ENCODE measurements around the gene MMP14.

Gene MMP14

DNA sequence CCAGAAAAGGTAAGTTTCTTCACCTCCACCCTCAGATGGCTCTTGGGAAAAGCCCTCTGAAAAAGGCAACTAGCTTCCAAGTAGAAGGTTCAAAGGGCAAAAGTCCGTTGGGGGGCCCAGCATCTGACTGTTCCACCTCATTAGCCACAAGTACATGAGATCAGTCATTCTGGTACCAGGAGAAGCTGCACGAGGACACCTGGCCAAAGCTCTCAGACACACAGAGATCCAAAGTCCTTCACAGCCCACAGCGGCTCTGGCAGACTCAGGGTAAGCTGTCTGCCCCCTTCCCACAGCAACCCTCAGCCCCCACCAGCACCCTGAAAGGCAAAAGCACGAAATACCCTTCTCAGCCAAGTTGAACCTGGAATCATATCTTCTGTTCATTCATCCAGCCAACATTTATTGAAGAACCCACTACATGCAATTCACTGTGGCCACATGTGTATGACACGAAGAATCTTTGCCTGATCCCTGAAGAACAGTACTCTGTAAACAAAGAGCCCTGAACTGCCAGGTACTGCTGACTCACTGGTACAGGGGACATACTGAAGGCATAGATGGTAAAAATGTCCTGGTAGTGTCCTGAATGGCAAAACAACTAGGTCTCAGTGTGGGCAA is 40.2 kb upstream of the MMP14 start:
- H3K4me3 ChIP-seq (ENCODE audit: low read depth, low read length): no peak overlapping the region
- TF ChIP-seq, protein P1, sequence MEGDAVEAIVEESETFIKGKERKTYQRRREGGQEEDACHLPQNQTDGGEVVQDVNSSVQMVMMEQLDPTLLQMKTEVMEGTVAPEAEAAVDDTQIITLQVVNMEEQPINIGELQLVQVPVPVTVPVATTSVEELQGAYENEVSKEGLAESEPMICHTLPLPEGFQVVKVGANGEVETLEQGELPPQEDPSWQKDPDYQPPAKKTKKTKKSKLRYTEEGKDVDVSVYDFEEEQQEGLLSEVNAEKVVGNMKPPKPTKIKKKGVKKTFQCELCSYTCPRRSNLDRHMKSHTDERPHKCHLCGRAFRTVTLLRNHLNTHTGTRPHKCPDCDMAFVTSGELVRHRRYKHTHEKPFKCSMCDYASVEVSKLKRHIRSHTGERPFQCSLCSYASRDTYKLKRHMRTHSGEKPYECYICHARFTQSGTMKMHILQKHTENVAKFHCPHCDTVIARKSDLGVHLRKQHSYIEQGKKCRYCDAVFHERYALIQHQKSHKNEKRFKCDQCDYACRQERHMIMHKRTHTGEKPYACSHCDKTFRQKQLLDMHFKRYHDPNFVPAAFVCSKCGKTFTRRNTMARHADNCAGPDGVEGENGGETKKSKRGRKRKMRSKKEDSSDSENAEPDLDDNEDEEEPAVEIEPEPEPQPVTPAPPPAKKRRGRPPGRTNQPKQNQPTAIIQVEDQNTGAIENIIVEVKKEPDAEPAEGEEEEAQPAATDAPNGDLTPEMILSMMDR (IDR thresholded peaks at IDR 0.05; ENCODE audit: borderline replicate concordance, insufficient read depth, low read depth, low read length): no peak

DNA sequence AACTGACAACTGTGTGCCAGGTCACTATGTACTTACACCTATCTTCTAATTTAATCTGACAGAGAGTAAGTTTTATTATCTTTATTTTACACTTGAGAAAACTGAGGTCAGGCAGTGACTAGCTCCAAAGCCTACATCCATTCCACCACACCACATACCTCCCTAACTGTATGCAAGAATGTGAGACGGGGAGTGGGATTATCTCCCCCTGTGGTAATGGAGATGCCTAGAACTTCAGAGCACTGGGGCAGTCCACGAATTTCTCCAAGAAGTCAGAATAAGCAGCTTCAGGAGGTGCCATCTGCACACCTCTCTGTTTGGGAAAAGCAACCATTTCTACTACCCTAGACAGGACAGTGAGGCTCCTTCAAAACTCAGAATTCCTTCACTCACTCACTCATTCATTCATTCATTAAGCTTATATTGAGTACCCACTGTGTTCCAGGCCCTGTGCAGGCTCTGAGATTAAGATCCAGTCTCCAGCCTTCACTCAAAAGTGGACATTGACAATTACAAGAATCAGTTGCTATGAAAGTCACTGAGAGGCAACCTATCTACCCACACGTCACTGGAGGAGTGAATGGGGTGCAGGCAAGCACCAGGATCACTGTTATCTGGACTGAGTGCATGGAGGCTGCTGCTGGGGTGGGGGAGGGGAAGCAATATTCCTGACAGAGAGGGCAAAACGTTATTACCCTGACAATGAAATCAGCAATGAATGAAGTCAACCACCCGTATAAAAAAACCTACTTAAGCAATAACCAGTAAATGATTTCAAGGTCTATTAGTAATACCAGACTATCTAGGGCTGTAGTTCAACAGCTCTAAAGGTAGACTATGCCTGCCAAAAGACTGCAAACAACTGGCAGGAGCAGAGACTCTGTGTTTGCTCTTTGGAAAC is 39.1 kb upstream of the MMP14 start:
- TF ChIP-seq, protein P1 (IDR thresholded peaks at IDR 0.05; ENCODE audit: borderline replicate concordance, insufficient read depth, low read depth, low read length): no peak
- no peak overlapping the region for H3K4me3 ChIP-seq (ENCODE audit: low read depth, low read length)

DNA sequence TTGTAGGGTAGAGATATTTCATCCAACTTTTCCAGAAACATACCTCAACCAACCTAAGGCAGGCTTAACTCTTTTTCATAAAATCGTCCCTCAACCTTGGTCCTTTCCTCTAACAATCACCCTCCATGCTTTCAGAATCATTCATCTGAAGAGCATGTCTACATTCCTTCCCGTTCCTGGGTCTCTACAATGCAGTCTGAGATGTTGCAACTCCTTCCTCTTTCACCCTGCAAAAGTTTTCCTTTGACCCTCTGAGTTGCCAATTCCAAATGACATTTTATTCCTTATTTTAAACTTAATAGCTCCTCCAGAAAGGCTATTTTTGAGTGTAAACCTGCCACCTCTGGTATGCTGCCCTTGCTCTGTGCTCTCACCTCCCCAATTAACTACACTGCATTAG is 37.9 kb upstream of the MMP14 start:
- TF ChIP-seq, protein P1 (IDR thresholded peaks at IDR 0.05; ENCODE audit: borderline replicate concordance, insufficient read depth, low read depth, low read length): no peak

DNA sequence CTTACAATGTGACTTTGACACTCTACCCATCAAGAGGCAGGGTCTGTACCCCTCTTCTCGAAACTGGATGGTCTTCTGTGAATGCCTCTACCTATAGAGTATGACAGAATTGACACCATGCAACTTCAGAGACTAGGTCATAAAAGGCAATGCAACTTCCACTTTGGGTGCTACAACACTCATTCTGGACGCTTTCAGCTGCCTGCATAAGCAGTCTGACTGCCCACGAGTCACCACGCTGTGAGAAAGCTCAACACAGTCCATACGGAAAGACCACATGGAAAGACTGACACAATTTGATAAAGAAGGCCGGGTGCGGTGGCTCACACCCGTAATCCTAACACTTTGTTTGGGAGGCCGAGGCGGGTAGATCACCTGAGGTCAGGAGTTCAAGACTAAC is 36.0 kb upstream of the MMP14 start:
- H3K4me3 ChIP-seq (ENCODE audit: low read depth, low read length): no peak overlapping the region
- TF ChIP-seq, protein P1 (IDR thresholded peaks at IDR 0.05; ENCODE audit: borderline replicate concordance, insufficient read depth, low read depth, low read length): no peak

More for the DNA sequence above, 37.9 kb upstream of the MMP14 start:
- H3K4me3 ChIP-seq (ENCODE audit: low read depth, low read length): no peak overlapping the region

DNA sequence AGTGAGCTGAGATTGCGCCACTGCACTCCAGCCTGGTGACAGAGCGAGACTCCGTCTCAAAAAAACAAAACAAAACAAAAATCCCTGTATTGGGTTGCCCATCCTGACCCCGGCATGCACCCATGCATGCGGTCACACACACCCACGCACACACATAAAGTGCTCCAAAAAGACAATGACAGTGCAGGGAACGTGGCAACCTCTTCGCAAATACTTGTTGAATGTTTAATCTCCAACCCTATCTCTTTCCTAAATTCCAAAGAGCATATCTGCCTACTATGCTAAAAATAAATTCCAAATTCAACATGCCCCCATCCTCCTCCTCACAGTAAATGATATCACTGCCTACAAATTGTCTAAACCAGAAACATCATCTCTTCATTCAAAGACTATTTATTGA is 34.7 kb upstream of the MMP14 start:
- TF ChIP-seq, protein P1 (IDR thresholded peaks at IDR 0.05; ENCODE audit: borderline replicate concordance, insufficient read depth, low read depth, low read length): no peak
- no peak overlapping the region for H3K4me3 ChIP-seq (ENCODE audit: low read depth, low read length)

DNA sequence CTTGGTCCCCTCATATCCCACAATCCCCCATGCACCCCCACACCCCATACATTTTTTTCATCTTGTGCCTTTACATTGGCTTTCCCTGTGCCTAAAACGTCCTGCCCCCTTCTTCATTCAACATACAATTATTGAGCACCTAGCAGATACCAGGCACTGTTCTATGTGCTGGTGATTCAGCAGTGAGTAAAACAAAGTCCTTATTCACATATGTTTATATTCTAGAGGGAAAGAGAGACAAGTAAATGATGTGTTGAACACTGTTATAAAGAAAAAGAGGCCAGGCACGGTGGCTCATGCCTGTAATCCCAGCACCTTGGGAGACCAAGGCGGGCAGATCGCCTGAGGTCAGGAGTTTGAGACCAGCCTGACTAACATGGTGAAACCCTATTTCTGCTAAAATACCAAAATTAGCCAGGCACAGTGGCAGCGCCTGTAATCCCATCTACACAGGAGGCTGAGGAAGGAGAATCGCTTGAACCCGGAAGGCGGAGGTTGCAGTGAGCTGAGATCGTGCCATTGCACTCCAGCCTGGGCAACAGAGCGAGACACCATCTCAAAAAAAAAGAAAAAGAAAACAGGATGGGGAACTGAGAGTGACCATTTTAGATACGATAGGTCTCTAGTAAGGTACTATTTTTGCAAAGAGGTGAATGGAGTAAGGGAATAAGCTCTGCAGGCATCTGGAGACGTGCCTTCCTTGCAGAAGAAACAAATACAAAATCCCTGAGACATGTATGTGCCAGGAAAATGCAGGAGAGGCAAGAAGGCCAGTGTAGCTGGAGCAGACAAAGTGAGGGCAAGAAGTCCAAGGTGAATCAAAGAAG is 33.3 kb upstream of the MMP14 start:
- no peak overlapping the region for H3K4me3 ChIP-seq (ENCODE audit: low read depth, low read length)
- TF ChIP-seq, protein P1 (IDR thresholded peaks at IDR 0.05; ENCODE audit: borderline replicate concordance, insufficient read depth, low read depth, low read length): no peak
